Mononuclear cell (primary cell): ENCODE measurements around the gene UBE2E2. TPM values are rescaled to one million over a fixed set of nuclear protein-coding genes. Genes with fewer than 3 reads are reported as not detected.

Experiments used
- H3K27me3 ChIP-seq: 2 replicates; pipeline ENCODE4 v1.6.0; 2011; ENCODE audit warnings: low read length, control low read depth; ENCODE audit not compliant: insufficient read depth
- H3K4me1 ChIP-seq: 2 replicates; pipeline ENCODE4 v1.5.1; 2011; ENCODE audit warnings: mild to moderate bottlenecking, low read length, control low read depth; ENCODE audit not compliant: insufficient read depth
- H3K4me3 ChIP-seq: 2 replicates; pipeline ENCODE4 v1.5.1; 2011; ENCODE audit warnings: mild to moderate bottlenecking, low read length, moderate library complexity
- H3K9me3 ChIP-seq: 2 replicates; pipeline ENCODE4 v1.5.1; 2011; ENCODE audit warnings: low read depth, mild to moderate bottlenecking, control low read depth, low read length
- total RNA-seq: library from RNA; depleted of rRNA; stranded (reverse); fragments of >200 nt; gene quantifications from one replicate; pipeline ENCODE4 v1.2.3, GENCODE V29; 2012

Gene UBE2E2
- total RNA-seq, 1 donor, result 53.9 TPM

DNA sequence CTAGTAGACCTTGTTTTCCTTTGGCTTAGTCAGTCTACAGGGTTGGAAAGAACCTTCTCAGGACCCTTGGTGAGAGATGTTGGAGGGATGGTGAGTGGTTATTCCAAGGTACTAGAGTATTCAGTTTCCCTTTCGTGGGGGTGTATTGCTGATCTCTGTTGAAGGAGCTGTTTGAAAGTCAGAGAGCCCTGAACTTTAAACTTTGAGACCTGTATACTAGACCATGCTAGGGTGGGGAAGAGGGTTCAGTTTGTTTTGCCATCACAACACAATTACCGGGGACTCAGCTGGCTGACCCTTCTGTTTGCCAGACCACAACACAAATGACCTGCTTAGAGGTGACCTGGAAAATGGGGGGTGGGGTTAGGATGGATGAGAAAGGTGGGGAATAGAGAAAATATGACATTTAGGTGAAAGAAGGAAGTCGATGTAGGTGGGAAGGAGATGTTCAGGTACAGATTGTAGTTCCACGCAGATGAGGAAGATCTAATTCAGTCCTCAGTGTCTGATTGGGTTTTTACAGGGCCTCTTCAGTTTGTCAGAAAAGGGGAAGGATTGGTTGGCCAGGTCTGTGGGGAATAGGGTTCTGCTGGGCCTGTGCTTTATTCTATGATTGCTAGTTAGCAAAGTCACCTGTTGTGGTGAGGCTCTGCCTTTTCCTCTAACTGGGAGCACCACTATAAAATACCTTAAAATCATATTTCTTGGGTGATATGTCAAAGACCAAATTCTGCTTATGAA is 6.8 kb downstream of the UBE2E2 start:
- Histone ChIP-seq H3K9me3 (no peaks in the 10 kb centered on the region), H3K27me3 (no peaks in the 10 kb centered on the region), H3K4me1 (peaks cover 6% of the 10 kb centered on the region), H3K4me3 (no peak overlapping the region)

DNA sequence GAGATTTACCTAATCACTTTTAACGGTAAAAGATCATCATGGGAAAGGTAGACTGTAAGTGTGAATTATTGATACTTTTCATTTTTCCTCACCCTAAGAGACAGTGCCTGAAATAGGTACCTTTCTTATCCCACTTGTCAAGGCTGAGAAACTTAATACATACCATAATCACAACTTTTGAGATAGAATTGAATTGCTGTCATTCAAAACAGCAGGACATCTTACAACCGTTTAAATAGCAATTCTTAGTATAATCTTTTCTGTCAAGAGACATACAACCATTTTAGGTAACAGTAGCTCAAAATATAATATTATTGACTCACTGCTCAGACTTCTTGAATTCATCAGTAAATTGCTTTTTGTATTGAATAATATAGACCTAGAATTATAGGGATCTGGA is 10.7 kb downstream of the UBE2E2 start:
- Histone ChIP-seq H3K9me3 (no peaks in the 10 kb centered on the region), H3K27me3 (no peaks in the 10 kb centered on the region), H3K4me1 (peaks cover 6% of the 10 kb centered on the region), H3K4me3 (no peak overlapping the region)

DNA sequence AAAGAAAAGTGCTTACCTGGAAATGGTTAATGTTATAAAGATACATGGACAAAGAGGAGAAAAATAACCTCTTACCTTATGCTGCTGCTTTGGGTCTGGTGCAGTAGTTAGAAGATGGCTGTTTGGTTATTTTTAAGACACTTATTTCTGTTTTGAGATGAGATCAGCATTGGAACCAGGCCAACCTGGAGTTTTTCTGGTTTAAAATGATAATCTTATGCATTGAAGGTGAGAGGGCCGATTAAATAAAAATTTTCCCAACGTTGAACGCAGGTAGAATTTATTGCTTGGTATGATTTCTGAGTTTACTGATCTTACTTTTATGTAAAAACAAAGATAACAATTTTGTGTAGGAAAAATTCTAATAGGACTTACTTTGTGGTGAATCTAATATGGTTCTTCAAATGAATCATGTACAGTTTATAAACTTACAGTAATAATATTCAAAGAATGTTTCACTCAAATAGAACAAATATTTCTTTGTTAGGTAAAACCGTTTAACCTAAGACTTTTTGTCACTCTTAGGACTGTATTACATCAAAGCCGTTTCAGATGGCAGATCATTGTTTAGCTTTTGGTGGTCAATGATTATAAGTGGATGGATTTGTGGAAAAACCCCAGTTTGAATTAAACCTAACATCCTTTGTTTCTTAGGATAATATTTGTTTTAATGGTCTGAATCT is 14.9 kb downstream of the UBE2E2 start:
- Histone ChIP-seq H3K27me3 (no peaks in the 10 kb centered on the region), H3K9me3 (no peaks in the 10 kb centered on the region), H3K4me3 (no peak overlapping the region), H3K4me1 (peaks cover 9% of the 10 kb centered on the region)

DNA sequence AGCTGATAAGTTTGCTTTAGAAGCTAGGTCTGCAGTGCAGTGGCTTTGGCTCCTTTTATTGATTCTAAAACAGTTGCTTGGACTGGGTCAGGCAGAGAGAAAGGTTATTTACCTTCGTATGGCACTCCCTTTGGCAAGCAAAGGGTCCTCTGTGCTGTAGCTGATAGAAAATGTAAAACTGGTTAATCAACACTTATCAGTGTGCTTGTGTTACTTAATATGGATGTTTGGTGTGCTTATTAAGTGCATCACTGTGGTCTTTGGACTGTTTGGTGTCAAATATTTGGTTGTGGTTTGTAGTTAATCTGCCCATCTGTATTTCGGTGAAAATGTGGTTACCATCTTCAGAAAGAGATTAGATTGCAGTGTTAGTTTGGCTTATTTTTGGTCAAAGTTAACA is 16.0 kb downstream of the UBE2E2 start:
- Histone ChIP-seq H3K4me1 (peaks cover 9% of the 10 kb centered on the region), H3K4me3 (no peak overlapping the region), H3K9me3 (no peaks in the 10 kb centered on the region), H3K27me3 (no peaks in the 10 kb centered on the region)

DNA sequence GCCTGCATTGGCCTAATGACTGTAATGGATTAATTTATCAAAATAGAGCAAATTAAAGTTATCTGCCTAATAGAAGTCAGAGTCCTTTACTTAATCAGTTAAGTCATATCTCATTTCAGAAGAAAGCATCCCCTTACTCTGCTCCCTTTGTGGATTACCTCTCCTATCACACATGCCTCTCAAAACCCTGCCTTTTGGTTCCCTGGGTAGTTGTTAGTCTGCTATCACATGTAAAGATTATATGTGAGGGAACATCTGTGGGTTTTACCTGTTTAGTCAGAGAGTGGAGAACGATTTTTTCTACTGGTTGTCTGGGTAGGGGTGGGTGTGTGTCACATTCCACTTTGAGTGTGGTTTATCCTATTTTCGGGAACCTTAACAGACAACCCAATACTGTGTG is 16.4 kb downstream of the UBE2E2 start:
- Histone ChIP-seq H3K4me3 (no peak overlapping the region), H3K4me1 (peaks cover 9% of the 10 kb centered on the region), H3K27me3 (no peaks in the 10 kb centered on the region), H3K9me3 (no peaks in the 10 kb centered on the region)

DNA sequence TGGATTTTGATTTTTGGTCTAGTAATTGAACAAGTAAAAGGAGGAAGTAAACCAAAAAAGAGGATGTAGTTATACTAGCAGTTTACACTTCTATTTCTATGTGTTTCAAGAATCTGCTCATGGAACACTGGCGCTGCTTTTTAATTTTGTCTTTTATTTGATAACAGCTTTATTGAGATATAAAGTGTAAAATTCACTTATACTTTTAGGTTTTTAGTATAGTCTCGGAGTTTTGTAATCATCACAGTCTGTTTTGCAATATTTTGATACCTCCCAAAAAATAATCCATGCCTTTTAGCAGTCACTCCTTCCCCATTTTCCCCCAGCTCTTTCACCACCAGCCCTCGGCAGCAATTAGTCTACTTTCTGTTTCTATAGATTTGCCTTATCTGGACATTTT is 18.0 kb downstream of the UBE2E2 start:
- H3K27me3 ChIP-seq, result no peaks in the 10 kb centered on the region
- peaks cover 9% of the 10 kb centered on the region for H3K4me1 ChIP-seq
- peak overlapping the region; percentile 37 for H3K4me3 ChIP-seq
- H3K9me3 ChIP-seq, result no peaks in the 10 kb centered on the region

DNA sequence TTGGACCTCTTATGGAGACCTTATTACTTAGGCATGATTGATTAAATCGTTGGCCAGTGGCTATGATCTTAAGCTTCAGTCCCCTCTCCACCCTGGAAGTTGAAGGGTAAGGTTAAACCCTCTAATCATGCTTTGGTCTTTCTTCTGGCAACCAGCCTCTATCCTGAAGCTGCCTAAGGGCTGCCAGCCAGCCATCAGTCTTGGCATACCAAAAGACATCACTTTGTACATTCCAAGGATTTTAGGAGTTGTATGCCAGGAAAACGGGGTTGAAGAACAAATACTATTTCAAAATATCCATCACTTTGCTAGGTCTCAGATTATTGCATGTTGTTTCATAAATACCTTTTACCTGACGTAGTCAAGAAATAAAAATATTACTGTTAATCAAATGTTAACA is 28.9 kb downstream of the UBE2E2 start:
- Histone ChIP-seq H3K4me1 (no peaks in the 10 kb centered on the region), H3K4me3 (no peak overlapping the region), H3K9me3 (no peaks in the 10 kb centered on the region), H3K27me3 (no peaks in the 10 kb centered on the region)

DNA sequence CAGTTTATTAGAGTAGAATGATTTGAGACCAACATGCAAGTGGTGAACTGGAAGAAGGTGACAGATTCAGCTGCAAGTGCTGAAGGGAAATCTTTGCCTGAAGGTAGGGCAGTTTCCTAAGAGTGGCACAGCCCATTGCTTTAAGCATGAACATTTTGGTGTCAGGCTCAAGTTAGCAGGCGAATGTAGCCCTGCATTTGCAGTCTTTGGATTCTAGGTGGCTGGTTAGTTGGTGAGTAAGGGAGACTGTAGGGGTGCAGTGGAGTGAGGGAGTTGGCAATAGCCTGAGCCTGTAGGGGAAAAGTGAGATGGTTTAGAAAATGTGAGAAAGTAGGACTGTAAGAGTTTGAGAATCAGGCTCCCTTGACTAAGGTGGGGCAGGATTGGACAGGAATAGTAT is 29.7 kb downstream of the UBE2E2 start:
- Histone ChIP-seq H3K27me3 (no peaks in the 10 kb centered on the region), H3K4me3 (no peak overlapping the region), H3K9me3 (no peaks in the 10 kb centered on the region), H3K4me1 (no peaks in the 10 kb centered on the region)

DNA sequence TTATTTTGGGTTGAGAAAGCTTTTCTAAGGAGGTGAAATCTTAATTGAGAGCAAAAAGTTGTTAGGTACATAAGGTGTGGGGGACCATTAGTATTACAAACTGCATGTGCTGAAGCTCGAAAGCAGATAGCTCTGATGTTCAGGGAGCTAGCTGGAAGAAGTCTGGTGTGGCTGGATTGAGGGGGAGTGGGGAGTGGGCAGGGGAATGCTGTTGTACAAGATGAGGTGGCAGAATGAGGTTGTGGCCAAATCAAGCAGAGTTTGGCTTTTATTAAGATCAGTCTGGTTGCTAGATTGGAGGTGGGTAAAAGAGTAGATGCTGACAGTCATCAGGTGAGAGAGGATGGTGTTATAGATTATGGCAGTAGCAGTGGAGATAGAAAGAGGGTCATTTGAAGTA is 32.1 kb downstream of the UBE2E2 start:
- Histone ChIP-seq H3K9me3 (no peaks in the 10 kb centered on the region), H3K4me3 (no peak overlapping the region), H3K4me1 (no peaks in the 10 kb centered on the region), H3K27me3 (no peaks in the 10 kb centered on the region)

DNA sequence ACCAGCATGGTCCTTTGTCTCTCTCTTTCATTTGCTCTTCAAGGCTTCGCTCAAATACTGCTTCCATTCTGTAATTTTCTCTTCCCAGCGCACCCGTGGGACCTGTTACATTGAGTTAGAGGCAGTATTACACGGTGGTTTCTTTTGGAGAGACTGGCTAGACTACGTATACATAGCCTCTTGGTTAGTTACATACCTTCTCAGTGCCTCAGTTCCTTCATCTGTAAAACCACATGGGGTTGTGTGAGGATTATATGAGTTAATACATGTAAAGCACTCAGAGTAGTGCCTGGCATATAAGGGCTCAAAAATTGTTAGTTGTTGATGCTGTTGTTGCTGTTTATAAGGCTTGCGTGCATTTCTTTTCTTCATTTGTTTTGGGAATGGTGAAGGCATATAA is 33.8 kb downstream of the UBE2E2 start:
- Histone ChIP-seq H3K27me3 (no peaks in the 10 kb centered on the region), H3K4me3 (no peak overlapping the region), H3K4me1 (no peaks in the 10 kb centered on the region), H3K9me3 (no peaks in the 10 kb centered on the region)

DNA sequence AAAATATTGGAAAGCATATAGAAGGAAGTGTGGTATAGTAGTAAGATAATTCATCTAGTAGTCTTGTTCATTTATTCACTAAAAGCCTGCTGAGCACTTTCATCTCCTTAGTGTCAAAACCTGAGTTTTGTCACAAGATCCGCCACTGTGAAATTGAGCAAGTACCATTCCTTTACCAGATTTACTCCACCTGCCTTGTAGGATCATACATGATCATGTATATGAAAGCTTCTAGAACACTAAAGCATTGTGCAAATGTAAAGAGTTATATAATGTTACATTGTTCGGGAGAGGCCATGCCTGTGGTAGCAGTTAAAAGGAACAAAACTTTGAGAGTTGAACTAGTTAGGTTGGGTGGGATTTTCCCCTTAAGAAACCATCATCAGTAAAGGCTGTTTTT is 35.0 kb downstream of the UBE2E2 start:
- H3K27me3 ChIP-seq, result no peaks in the 10 kb centered on the region
- H3K4me1 ChIP-seq, result no peaks in the 10 kb centered on the region
- no peak overlapping the region for H3K4me3 ChIP-seq
- no peaks in the 10 kb centered on the region for H3K9me3 ChIP-seq

DNA sequence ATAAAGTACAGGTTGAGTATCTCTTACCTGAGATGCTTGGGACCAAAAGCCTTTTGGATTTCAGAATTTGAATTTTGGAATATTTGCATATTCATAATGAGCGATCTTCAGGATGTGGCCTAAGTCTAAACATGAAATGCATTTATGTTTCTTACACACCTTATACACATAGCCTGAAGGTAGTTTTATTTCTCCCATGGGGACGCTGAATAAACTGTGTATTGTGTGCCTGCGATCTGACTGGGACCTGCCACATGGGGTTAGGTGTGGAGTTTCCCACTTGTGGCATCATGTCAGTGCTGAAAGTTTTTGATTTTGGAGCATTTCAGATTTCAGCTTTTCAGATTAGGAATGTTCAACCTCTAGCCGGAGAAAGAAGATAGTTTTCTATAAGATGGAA is 35.5 kb downstream of the UBE2E2 start:
- Histone ChIP-seq H3K4me1 (no peaks in the 10 kb centered on the region), H3K27me3 (no peaks in the 10 kb centered on the region), H3K9me3 (no peaks in the 10 kb centered on the region), H3K4me3 (no peak overlapping the region)

DNA sequence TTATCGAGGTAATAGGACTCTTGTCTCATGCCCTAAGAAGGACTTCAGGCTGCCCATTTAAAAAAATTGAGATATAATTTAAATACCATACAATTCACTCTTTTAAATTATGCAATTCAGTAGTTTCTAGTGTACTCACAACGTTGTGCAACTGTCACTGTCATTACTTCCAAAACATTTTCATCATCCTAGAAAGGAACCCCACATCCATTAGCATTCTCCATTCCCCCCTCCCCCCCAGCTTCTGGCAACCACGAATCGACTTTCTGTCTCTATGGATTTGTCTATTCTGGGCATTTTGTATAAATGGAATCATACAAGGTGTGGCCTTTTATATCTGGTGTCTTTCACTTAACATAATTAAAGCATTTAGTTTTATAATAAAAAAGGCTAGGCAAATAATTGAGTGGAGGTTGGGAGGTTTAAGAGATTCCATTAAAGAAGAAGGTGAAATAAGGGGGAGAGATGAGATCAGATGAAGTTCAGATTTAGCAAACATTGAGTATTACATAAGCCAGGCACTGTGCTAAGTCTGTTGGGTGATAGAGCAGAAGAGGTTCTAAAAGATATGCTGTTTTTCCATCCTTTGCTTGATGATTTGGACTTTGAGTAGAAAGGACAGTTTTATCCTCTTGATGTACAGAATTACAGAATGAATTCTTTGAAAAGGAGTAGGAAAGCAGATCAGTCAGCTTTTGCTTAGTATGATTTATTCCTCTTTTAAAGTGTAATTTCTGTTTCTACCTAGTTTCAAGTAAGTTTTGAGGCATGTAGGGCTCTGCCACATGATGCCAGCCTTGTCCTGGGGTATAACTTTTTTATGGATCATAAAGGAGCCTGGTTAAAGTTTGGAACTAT is 36.3 kb downstream of the UBE2E2 start:
- Histone ChIP-seq H3K4me3 (no peak overlapping the region), H3K27me3 (no peaks in the 10 kb centered on the region), H3K4me1 (no peaks in the 10 kb centered on the region), H3K9me3 (no peaks in the 10 kb centered on the region)

DNA sequence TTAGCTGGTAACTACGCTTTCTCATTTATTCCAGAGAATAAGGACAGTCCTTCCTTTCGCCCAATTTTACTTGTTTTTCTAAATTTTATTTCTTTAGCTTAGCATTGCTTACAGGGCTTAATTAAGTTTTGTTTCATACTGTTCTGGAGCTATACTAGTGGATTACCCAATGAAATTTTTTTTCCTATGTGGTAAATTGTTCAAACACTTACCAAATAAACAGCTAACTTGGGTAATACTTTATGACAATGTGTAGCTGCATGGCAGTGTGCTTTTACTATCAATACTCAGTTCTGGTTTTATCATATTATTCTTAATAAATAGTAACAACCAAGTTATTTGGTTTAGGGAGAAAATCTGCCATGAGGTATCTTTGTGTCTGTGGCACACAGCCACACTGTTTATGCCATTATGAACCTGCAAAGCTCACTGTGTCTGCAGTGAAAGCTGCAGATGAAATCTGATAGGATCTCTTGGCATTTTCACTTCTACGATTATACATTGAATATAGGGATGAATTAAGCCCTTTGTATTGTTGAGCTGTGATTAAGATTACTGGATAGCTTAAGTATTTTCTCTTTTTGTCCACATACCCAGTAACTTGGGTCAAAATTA is 37.2 kb downstream of the UBE2E2 start:
- no peaks in the 10 kb centered on the region for H3K4me1 ChIP-seq
- no peak overlapping the region for H3K4me3 ChIP-seq
- H3K9me3 ChIP-seq, result no peaks in the 10 kb centered on the region
- H3K27me3 ChIP-seq, result no peaks in the 10 kb centered on the region

DNA sequence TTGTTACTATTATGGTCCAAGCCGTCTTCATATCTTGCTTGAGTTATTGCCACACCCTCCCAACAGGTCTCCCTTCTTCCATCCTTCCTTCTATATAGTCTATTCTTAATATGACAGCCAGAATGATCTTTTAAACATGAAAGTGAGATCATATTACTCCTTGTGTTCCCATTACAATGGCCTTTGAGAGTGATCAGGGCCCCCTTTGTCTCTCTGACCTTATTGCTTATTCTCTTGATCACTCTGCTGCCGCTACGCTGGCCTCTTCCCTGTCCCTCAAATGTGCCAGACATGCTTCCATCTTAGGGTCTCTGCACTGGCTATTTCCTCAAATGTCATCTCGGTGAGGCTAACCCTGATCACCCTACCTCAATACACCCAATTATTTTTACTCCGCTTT is 38.1 kb downstream of the UBE2E2 start:
- H3K9me3 ChIP-seq, result no peaks in the 10 kb centered on the region
- no peak overlapping the region for H3K4me3 ChIP-seq
- H3K4me1 ChIP-seq, result no peaks in the 10 kb centered on the region
- H3K27me3 ChIP-seq, result no peaks in the 10 kb centered on the region
